ENCODE data around the gene MYH9.
"Not testable (repeated sequence)": the region's sequence is repeated elsewhere in the genome, so short reads cannot be mapped to it uniquely, and the experiment has no call there.

Gene MYH9

DNA sequence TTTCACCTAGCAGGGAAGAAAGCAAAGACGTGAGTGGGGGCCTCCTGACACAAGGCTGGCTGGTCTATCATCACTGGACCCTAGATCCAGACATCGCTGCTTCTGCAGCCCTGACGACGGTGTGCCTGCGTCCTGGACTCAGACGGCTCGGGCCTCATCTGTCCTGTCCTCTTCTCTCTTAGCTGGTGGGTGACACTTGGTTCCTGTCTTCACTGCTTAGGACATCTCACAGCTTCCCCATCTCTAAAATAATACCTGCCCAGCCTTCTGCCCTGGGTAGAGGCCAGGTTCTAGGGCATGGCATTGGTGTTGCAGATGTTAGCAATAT lies 93.5 kb downstream of the MYH9 start:
- H3K27ac ChIP-seq, result peak overlapping the region; percentile 30
- DNase-seq (ENCODE audit: low spot score), result no peak
- TF ChIP-seq, protein P1, sequence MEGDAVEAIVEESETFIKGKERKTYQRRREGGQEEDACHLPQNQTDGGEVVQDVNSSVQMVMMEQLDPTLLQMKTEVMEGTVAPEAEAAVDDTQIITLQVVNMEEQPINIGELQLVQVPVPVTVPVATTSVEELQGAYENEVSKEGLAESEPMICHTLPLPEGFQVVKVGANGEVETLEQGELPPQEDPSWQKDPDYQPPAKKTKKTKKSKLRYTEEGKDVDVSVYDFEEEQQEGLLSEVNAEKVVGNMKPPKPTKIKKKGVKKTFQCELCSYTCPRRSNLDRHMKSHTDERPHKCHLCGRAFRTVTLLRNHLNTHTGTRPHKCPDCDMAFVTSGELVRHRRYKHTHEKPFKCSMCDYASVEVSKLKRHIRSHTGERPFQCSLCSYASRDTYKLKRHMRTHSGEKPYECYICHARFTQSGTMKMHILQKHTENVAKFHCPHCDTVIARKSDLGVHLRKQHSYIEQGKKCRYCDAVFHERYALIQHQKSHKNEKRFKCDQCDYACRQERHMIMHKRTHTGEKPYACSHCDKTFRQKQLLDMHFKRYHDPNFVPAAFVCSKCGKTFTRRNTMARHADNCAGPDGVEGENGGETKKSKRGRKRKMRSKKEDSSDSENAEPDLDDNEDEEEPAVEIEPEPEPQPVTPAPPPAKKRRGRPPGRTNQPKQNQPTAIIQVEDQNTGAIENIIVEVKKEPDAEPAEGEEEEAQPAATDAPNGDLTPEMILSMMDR (conservative IDR thresholded peaks at IDR 0.05; ENCODE audit: low read depth), result no peak
- ChIA-PET POLR2A (ENCODE audit: low non-redundant PET) (no interaction called here), CTCF (no interaction called here)

DNA sequence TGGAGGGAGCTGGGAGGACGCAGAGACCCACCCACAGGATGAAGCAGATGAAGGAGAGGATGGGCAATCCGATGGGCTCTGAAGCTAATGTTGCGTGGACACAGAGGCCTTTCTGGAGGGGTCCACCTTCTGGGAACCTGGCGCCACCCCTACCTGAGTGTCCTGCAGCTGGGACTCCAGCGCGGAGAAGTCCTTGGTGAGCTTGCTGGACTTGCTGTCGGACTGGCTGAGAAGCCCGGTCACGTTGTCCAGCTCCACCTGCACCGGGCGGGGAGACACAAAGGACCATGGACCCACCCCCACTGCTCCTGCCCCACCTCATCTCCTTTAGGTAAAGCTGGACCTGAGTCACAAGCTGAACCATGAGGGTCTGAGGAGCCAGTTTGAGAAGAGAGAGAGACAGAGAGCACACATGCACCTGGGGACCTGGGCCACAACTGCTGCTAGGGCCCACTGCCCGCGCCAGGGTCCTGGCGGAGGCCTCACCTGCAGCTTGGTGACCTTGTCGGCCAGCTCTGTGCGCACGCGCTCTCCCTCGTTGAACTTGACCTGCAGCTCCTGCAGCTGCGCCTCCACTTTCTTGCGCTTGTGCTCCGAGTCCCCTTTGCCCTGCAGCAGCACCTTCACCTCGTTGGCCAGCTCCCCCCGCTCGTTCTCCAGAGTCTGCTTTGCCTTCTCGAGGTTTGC lies 94.0 kb downstream of the MYH9 start:
- CTCF ChIA-PET, result no interaction called here
- H3K27ac ChIP-seq, result peak overlapping the region; percentile 30
- TF ChIP-seq, protein P1 (conservative IDR thresholded peaks at IDR 0.05; ENCODE audit: low read depth), result no peak
- DNase-seq (ENCODE audit: low spot score), result no peak
- POLR2A ChIA-PET (ENCODE audit: low non-redundant PET), result no interaction called here

DNA sequence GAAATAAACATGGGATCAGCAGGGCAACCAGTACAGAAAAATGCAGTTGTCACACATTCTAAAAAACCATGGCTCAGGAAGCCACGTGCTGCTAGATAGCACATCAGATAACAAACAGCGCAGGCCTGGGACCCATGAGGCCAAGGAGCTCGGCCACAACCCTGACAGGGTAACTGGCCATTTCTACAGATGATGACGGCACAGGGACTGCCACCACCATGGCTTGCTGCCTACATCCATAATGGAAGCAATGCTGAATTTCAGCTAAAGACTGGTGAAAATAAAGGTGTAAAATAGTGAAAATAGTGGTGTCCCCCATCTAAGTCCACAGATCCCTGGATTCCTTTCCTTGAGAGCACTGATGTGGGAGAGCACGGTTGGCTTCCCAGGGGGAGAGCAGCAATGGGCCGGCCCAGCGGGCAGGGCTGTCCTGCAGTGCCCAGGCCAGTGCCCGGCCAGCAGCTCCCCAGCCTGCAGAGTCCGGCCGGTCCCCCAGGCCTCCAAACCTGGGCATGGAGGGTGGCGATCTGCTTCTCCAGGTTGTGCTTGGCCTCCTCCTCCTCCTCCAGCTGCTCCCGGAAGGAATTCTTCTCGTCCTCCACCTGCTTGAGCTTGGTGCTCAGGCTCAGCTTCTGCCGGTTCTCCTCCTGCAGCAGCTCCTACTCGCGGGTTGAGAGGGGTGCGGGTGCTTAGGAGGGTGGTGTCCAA lies 94.8 kb downstream of the MYH9 start:
- no peak for DNase-seq (ENCODE audit: low spot score)
- TF ChIP-seq, protein P1 (conservative IDR thresholded peaks at IDR 0.05; ENCODE audit: low read depth), result no peak
- CTCF ChIA-PET, result no interaction called here
- POLR2A ChIA-PET (ENCODE audit: low non-redundant PET), result no interaction called here
- peak overlapping the region; percentile 30 for H3K27ac ChIP-seq

DNA sequence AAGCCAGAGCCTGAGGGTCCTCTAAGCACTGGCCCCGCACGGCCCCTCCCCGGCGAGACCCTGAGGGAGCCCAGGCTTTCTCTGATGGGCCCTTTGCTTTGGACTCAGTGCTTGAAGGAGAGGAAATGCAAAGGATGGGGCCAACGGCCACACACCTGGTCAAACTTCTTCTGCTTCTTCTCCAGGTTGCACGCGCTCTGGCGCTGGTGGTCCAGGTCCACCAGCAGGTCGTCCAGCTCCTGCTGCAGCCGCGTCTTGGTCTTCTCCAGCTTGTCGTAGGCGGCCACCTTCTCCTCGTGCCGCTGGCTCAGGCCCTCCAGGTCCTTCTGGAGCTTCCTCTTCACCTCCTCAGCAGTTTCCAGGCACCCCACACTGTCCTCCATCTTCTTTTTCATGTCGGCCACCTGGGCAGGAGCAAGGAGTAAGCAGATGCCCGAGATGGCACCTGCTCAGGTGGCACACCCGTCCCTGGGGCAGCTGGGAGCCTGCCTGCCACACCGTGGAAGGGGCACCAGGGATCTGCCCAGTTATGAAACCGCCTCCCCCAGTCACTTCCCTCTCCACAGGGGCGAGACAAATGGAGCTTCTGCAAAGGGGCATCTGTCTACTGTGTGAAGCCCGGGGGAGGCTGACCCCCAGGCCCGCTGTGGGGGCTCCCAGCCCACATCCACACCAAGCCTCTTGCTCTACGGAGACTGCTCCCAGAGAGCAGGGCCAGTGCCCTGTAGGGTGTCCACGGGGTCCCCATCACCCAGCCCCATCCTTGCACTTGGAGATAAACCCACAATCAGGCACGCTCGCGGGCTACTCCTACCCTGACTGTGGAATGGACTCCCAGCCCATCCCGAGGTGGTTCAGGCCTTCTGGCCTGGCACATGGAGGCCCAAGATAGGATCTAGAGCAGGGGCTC lies 95.7 kb downstream of the MYH9 start:
- H3K27ac ChIP-seq, result peak overlapping the region; percentile 30
- no peak for DNase-seq (ENCODE audit: low spot score)
- TF ChIP-seq, protein P1 (conservative IDR thresholded peaks at IDR 0.05; ENCODE audit: low read depth), result no peak
- ChIA-PET POLR2A (ENCODE audit: low non-redundant PET) (no interaction called here), CTCF (no interaction called here)

DNA sequence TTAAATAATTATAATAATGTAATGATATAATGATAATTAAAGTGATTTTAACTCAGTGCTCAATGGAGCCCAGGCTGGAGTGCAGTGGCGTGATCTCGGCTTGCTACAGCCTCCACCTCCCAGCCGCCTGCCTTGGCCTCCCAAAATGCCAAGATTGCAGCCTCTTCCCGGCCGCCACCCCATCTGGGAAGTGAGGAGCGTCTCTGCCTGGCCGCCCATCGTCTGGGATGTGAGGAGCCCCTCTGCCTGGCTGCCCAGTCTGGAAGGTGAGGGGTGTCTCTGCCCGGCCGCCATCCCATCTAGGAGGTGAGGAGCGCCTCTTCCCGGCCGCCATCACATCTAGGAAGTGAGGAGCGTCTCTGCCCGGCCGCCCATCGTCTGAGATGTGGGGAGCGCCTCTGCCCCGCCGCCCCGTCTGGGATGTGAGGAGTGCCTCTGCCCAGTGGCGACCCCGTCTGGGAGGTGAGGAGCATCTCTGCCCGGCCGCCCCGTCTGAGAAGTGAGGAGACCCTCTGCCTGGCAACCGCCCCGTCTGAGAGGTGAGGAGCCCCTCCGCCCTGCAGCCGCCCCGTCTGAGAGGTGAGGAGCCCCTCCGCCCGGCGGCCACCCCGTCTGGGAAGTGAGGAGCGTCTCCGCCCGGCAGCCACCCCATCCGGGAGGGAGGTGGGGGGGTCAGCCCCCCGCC lies 97.2 kb downstream of the MYH9 start:
- H3K27ac ChIP-seq; POLR2A ChIA-PET (ENCODE audit: low non-redundant PET); DNase-seq (ENCODE audit: low spot score); CTCF ChIA-PET: not testable (repeated sequence)

DNA sequence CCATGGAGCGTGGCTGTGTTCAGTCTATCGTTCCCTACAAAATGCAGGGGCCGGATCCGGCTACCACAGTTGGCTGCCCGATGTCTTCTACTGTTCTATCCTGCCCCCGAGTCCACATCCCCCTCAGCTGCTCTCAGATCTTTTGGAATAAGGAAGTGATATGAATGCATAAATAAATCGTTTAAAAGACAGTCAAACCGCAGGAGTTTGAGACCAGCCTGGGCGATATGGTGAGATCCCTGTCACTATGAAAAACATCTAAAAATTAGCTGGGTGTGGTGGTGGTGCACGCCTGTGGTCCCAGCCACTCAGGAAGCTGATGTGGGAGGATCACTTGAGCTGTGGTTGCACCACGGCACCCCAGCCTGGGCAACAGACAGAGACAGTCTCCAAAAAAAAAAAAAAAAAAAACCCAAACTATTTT lies 97.8 kb downstream of the MYH9 start:
- DNase-seq (ENCODE audit: low spot score); CTCF ChIA-PET; POLR2A ChIA-PET (ENCODE audit: low non-redundant PET): not testable (repeated sequence)
- peak overlapping the region; percentile 46 for H3K27ac ChIP-seq

DNA sequence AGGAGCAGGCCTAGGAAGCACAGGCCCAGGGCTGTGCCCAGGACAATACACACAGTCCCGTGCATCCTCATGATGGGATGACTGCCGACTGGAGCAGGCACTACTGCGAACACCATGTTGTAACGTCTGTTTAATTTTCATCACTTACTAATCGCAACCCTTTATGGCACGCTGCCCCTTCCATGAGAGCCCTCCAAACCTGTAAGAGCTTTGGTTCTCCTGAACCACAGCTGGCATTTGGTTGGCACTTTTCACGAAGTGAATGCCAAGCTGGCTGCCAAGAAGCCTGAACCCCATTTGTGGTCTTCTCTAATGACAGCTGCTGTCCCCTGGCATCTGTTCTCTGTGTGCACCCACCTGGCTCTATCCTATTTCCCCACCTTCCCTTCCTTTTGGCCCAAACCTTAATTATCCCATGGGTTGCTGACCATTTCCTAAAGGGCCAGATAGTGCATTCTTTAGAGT lies 98.3 kb downstream of the MYH9 start:
- POLR2A ChIA-PET (ENCODE audit: low non-redundant PET), result no interaction called here
- CTCF ChIA-PET, result no interaction called here
- peak overlapping the region; percentile 46 for H3K27ac ChIP-seq
- DNase-seq (ENCODE audit: low spot score), result no peak
- TF ChIP-seq, protein P1 (conservative IDR thresholded peaks at IDR 0.05; ENCODE audit: low read depth), result no peak
